Brain microvascular endothelial cell (primary cell): ENCODE data around the gene KDF1.
A peak's percentile ranks its signal among the peaks of the same experiment; 100 is the strongest.

Source experiments
- DNase-seq: peaks from one replicate; pipeline ENCODE4 v3.0.0-alpha.2; 2020
- H3K27ac ChIP-seq: fragments of 250-450 bp; sonication (Bioruptor Pico); 2 replicates; pipeline ENCODE4 v1.5.1; 2020; ENCODE audit warnings: mild to moderate bottlenecking, moderate library complexity
- H3K27me3 ChIP-seq: fragments of 250-450 bp; sonication (Bioruptor Pico); replicated peaks from 2 replicates; pipeline ENCODE4 v1.5.1; 2020; ENCODE audit warnings: mild to moderate bottlenecking
- H3K36me3 ChIP-seq: fragments of 250-450 bp; sonication (Bioruptor Pico); replicated peaks from 2 replicates; pipeline ENCODE4 v1.5.1; 2020; ENCODE audit warnings: mild to moderate bottlenecking
- H3K4me3 ChIP-seq: 2 replicates; pipeline ENCODE4 v1.5.1; 2011; ENCODE audit warnings: low read depth, mild to moderate bottlenecking, control low read depth, low read length, moderate library complexity
- in situ Hi-C: cut with HindIII; loops from 2 replicates; pipeline ENCODE4 v1.10.0; 2017; ENCODE audit warnings: low sequenced_read_pairs, low pct_ligation_motif_present
- TF ChIP-seq, protein P1 (sequence below): IDR thresholded peaks from 2 replicates; pipeline ENCODE4 v1.5.1; 2011; ENCODE audit warnings: low read depth, mild to moderate bottlenecking, moderate library complexity, low read length, control low read depth, inconsistent platforms; ENCODE audit errors: missing control alignments

The KDF1 gene

DNA sequence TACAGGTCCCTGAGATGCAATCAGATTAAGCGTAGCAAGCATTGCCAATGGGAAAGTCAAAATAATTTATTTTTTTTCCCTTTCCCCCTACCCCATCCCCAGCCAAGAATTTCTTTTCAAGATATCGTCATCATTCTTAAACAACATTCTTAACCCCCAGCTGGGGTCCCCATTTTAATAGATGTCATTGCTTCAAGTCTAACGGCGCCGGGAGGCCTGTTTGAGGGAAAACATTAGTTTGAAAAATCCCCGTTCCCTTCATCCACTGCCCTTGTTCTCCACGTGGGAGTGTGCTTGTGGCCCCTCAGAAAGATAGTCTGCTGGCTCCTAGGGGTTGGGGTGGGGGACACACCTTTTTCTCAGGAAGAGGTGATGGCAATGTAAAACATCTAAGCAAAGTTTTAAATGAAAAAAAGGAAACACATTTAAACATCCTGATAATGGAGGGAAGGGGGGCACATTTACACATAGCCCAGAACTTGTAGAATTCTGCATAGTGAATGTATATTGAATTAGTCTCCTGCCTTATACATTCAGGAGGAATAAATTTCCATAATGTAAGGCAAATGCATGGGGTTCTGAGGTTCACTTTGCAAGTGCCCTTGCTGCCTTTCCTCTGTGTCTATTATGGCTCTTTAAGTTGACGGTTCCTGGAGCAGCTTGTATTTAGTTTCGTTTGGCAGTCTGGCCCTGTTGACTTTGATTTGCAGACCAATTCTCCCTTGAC lies 40.0 kb upstream of the KDF1 start:
- Histone ChIP-seq H3K27me3 (no peaks in the 10 kb centered on the region), H3K36me3 (no peaks in the 10 kb centered on the region), H3K27ac (peak overlapping the region; percentile 83), H3K4me3 (no peak overlapping the region)
- in situ Hi-C loops, result no loop called here
- DNase-seq, result no peak
- TF ChIP-seq, protein P1, sequence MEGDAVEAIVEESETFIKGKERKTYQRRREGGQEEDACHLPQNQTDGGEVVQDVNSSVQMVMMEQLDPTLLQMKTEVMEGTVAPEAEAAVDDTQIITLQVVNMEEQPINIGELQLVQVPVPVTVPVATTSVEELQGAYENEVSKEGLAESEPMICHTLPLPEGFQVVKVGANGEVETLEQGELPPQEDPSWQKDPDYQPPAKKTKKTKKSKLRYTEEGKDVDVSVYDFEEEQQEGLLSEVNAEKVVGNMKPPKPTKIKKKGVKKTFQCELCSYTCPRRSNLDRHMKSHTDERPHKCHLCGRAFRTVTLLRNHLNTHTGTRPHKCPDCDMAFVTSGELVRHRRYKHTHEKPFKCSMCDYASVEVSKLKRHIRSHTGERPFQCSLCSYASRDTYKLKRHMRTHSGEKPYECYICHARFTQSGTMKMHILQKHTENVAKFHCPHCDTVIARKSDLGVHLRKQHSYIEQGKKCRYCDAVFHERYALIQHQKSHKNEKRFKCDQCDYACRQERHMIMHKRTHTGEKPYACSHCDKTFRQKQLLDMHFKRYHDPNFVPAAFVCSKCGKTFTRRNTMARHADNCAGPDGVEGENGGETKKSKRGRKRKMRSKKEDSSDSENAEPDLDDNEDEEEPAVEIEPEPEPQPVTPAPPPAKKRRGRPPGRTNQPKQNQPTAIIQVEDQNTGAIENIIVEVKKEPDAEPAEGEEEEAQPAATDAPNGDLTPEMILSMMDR, result no peak

DNA sequence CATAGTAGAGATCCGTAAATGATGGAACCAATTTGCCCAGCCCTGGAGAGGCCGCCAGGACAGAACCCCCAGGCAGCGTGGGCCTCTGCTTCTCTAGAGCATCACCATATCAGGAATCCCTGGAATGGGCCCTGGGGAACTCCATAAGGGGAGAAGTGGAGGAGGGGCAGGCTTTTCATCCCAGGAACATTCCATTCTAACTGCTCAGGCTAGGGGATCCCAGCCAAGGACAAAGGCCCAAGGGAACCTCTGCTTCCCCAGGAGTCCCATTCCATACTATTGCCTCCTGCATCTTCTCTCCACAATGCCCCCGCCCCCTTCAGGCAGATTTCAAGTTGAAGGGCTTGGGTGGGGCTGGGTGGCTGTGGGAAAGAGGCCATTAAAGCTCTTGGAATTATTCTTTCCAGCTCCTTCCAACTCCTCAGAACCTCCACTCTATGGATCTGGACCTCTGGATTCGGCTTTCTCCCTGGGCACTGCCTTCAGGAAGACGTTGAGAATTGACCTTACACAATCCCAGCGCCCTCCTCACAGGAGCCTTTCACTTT lies 39.2 kb upstream of the KDF1 start:
- in situ Hi-C loops, result no loop called here
- TF ChIP-seq, protein P1, result peak; percentile 31
- H3K4me3 ChIP-seq, result no peak overlapping the region
- H3K27me3 ChIP-seq, result no peaks in the 10 kb centered on the region
- DNase-seq, result peak; percentile 96
- peak overlapping the region; percentile 83 for H3K27ac ChIP-seq
- no peaks in the 10 kb centered on the region for H3K36me3 ChIP-seq

DNA sequence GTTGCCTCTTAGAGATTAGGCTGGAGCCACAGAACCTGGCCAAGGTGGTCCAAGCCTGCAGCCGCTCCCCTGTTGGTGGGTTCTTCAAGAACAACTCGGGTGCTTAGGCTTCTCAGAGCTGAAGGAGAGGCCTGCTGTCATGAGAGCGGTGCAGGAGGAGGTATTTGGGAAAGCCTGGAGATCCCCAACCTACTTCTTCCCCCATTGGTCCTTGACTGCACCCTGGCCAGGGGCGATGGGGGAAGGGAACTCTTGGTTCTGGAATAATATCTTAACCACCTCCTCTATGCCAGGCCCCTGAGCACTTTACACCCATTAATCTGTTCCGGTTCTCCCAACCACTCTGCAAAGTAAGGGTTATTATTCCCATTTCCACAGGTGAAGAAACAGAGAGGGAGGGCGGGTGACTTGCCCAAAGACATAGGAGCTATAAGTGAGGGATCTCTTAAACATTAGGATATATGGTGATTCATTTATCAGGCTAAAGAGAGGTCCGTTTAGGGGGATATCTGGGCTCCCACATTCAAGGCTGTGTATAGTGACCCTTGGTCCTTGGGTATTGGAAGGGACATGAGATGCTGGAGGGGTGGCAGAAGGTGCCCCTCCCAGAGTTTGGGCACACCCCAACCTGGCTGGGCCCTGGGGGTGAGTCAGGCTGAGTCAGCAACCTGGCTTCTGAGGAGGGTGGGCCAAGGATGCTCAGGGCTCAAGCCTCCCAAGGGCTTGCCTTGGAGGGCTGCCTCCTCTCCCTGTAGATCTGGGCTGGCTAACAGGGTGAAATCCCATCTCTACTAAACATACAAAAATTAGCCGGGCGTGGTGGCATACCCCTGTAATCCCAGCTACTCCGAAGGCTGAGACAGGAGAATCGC lies 38.4 kb upstream of the KDF1 start:
- no peaks in the 10 kb centered on the region for H3K27me3 ChIP-seq
- no peaks in the 10 kb centered on the region for H3K36me3 ChIP-seq
- no peak overlapping the region for H3K4me3 ChIP-seq
- TF ChIP-seq, protein P1, result no peak
- DNase-seq, result no peak
- in situ Hi-C loops, result no loop called here
- H3K27ac ChIP-seq, result peak overlapping the region; percentile 83

DNA sequence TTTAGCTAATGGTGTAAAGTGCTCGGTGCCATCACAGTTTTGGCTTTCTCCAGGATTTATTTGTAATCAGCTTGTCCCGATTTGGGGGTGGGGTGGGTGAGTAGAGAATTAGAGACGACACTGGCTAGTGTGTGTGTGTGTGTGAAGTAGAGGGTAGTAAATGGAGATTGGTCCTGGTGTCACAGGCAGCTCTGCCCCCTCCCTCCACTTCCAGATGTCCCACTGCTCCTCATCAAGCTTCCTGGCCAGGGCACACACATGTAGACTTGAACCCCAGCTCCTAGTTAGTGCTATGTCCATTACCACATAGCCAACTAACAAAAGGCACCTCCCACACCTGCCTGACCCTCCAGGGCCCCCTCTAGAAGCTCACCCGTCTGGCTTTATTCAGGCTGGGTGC lies 36.4 kb upstream of the KDF1 start:
- Histone ChIP-seq H3K27ac (no peak overlapping the region), H3K36me3 (no peaks in the 10 kb centered on the region), H3K4me3 (no peak overlapping the region), H3K27me3 (no peaks in the 10 kb centered on the region)
- in situ Hi-C loops, result no loop called here
- TF ChIP-seq, protein P1, result no peak
- no peak for DNase-seq

DNA sequence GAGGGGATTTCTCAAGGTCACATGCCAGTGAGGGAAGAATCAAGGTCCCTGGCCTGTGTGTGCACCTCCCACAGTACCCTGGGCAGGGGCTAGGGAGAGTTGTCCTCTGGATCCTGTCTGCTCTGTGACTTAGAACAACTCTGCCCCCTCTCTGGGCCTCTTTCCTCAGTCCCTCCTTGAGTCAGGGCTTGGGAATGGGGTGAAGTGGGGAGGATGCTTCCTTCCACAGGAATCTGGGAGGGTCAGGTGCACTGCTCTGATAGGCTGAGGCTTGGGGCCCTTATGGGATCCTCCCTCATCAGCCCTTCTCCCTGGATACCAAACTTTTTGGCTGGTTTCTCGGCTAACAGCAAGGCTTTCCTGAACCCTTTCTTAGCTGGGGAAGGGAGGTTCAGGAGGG lies 35.8 kb upstream of the KDF1 start:
- in situ Hi-C loops, result no loop called here
- no peak for DNase-seq
- no peaks in the 10 kb centered on the region for H3K27me3 ChIP-seq
- no peaks in the 10 kb centered on the region for H3K36me3 ChIP-seq
- H3K27ac ChIP-seq, result no peak overlapping the region
- no peak overlapping the region for H3K4me3 ChIP-seq
- TF ChIP-seq, protein P1, result no peak
